HEK293T (cell line): ENCODE results near the gene IRF2BP2.

Experiments used
- CTCF ChIA-PET: fragments of 350-600 bp; formaldehyde crosslinking; extraction: SDS; loops from one replicate; lab custom pipeline; 2021; ENCODE audit warnings: antibody characterized with exemption, inconsistent platforms; lab: Yijun Ruan, JAX
- POLR2A ChIA-PET: fragments of 350-600 bp; formaldehyde crosslinking; extraction: SDS; loops from one replicate; lab custom pipeline; 2020; ENCODE audit warnings: antibody characterized with exemption, inconsistent platforms; lab: Yijun Ruan, JAX
- DNase-seq: peaks from one replicate; pipeline ENCODE4 v3.0.0; 2012; ENCODE audit warnings: mixed read lengths; ENCODE audit errors: extremely low spot score
- ARNT ChIP-seq: fragments of 450-650 bp; IDR thresholded peaks from 2 replicates; pipeline ENCODE4 v1.6.1; 2017; ENCODE audit warnings: mild to moderate bottlenecking
- BHLHE40 ChIP-seq: fragments of 450-650 bp; IDR thresholded peaks from 2 replicates; pipeline ENCODE4 v1.6.1; 2016; ENCODE audit warnings: mild to moderate bottlenecking, moderate library complexity, borderline replicate concordance
- CTBP1 ChIP-seq: fragments of 450-650 bp; IDR thresholded peaks from 2 replicates; pipeline ENCODE4 v1.6.1; 2016; ENCODE audit warnings: borderline replicate concordance
- ELF4 ChIP-seq: fragments of 450-650 bp; IDR thresholded peaks from 2 replicates; pipeline ENCODE4 v1.6.1; 2017; ENCODE audit warnings: antibody characterized with exemption
- FOXA1 ChIP-seq: fragments of 450-650 bp; IDR thresholded peaks from 2 replicates; pipeline ENCODE4 v1.6.1; 2016; ENCODE audit warnings: mild to moderate bottlenecking
- FOXK2 ChIP-seq: fragments of 450-650 bp; IDR thresholded peaks from 2 replicates; pipeline ENCODE4 v1.6.1; 2016; ENCODE audit warnings: mild to moderate bottlenecking
- FOXM1 ChIP-seq: fragments of 450-650 bp; IDR thresholded peaks from 2 replicates; pipeline ENCODE4 v1.6.1; 2017; ENCODE audit warnings: mild to moderate bottlenecking, borderline replicate concordance
- HDGF ChIP-seq: fragments of 450-650 bp; IDR thresholded peaks from 2 replicates; pipeline ENCODE4 v1.6.1; 2017; ENCODE audit warnings: antibody characterized with exemption, borderline replicate concordance
- L3MBTL2 ChIP-seq: fragments of 450-650 bp; conservative IDR thresholded peaks from 2 replicates; pipeline ENCODE4 v1.6.1; 2016; ENCODE audit warnings: mild to moderate bottlenecking
- LEF1 ChIP-seq: fragments of 450-650 bp; IDR thresholded peaks from 2 replicates; pipeline ENCODE4 v1.6.1; 2017; ENCODE audit warnings: mild to moderate bottlenecking, borderline replicate concordance
- NFRKB ChIP-seq: fragments of 450-650 bp; IDR thresholded peaks from 2 replicates; pipeline ENCODE4 v1.6.1; 2016; ENCODE audit warnings: mild to moderate bottlenecking, moderate library complexity
- PKNOX1 ChIP-seq: fragments of 450-650 bp; IDR thresholded peaks from 2 replicates; pipeline ENCODE4 v1.6.1; 2016
- SP1 ChIP-seq: fragments of 450-650 bp; IDR thresholded peaks from 2 replicates; pipeline ENCODE4 v1.6.1; 2017
- SUZ12 ChIP-seq: fragments of 450-650 bp; IDR thresholded peaks from 2 replicates; pipeline ENCODE4 v1.6.1; 2016; ENCODE audit warnings: mild to moderate bottlenecking
- TARDBP ChIP-seq: fragments of 450-650 bp; IDR thresholded peaks from 2 replicates; pipeline ENCODE4 v1.6.1; 2016
- ZNF384 ChIP-seq: fragments of 450-650 bp; IDR thresholded peaks from 2 replicates; pipeline ENCODE4 v1.6.1; 2016

IRF2BP2 gene

GRCh38 chr1:234654002-234654733, 44.2 kb upstream of the IRF2BP2 start:
- CTCF ChIA-PET = no interaction called here
- POLR2A ChIA-PET = no interaction called here
- DNase-seq = no peak
- TF ChIP-seq HDGF (no peak), FOXK2 (no peak), ZNF384 (no peak), LEF1 (no peak), ELF4 (no peak), FOXM1 (no peak), SUZ12 (no peak), L3MBTL2 (no peak; the same call in 1 of the 2 replicates), CTBP1 (no peak), PKNOX1 (no peak), ARNT (no peak)

GRCh38 chr1:234649432-234650081, 39.6 kb upstream of the IRF2BP2 start:
- ChIA-PET CTCF (no interaction called here), POLR2A (no interaction called here)
- DNase-seq = no peak
- no peak for TF ChIP-seq ZNF384
- no peak for TF ChIP-seq SP1
- no peak for TF ChIP-seq ARNT
- no peak for TF ChIP-seq TARDBP
- TF ChIP-seq FOXM1 = no peak
- no peak for TF ChIP-seq CTBP1
- TF ChIP-seq LEF1 = no peak
- no peak for TF ChIP-seq NFRKB
- TF ChIP-seq HDGF = no peak
- TF ChIP-seq L3MBTL2 = no peak
- TF ChIP-seq ELF4 = no peak
- TF ChIP-seq FOXA1 = no peak
- TF ChIP-seq FOXK2 = no peak
- TF ChIP-seq PKNOX1 = no peak
- TF ChIP-seq SUZ12 = no peak
- TF ChIP-seq BHLHE40 = no peak

GRCh38 chr1:234647758-234648157, 37.8 kb upstream of the IRF2BP2 start:
- CTCF ChIA-PET = no interaction called here
- DNase-seq = no peak
- TF ChIP-seq SUZ12 (no peak), SP1 (no peak), PKNOX1 (no peak), NFRKB (no peak), FOXK2 (no peak), FOXM1 (no peak), FOXA1 (no peak), BHLHE40 (no peak), TARDBP (no peak), ELF4 (no peak), ARNT (no peak), LEF1 (no peak), CTBP1 (no peak)
- POLR2A ChIA-PET = no interaction called here

GRCh38 chr1:234647245-234647644, 37.3 kb upstream of the IRF2BP2 start:
- DNase-seq = no peak
- ChIA-PET CTCF (no interaction called here), POLR2A (no interaction called here)
- no peak for TF ChIP-seq SUZ12
- TF ChIP-seq LEF1 = no peak
- no peak for TF ChIP-seq PKNOX1
- no peak for TF ChIP-seq L3MBTL2
- no peak for TF ChIP-seq FOXA1
- TF ChIP-seq FOXM1 = no peak
- no peak for TF ChIP-seq TARDBP
- TF ChIP-seq HDGF = no peak
- TF ChIP-seq CTBP1 = no peak
- no peak for TF ChIP-seq ELF4
- TF ChIP-seq NFRKB = no peak
- TF ChIP-seq BHLHE40 = no peak
- TF ChIP-seq ZNF384 = no peak
- no peak for TF ChIP-seq FOXK2
- TF ChIP-seq ARNT = no peak
- no peak for TF ChIP-seq SP1

- CTCF ChIA-PET = no interaction called here
- TF ChIP-seq SUZ12 (no peak), ELF4 (no peak), ARNT (no peak), CTBP1 (no peak), FOXK2 (no peak), HDGF (no peak), TARDBP (no peak), BHLHE40 (no peak), LEF1 (no peak), FOXA1 (no peak), SP1 (no peak), PKNOX1 (no peak), L3MBTL2 (no peak), NFRKB (no peak), FOXM1 (no peak), ZNF384 (no peak)
- POLR2A ChIA-PET = interaction anchor here (1.0 kb wide), 1 partner anchor 35 kb away, joined by 3 read pairs; no protein-coding TSS in a partner anchor
- DNase-seq = no peak
Measured at GRCh38 chr1:234645964-234646363, 36.0 kb upstream of the IRF2BP2 start.
